H1 (cell line): ENCODE data around the gene TTC13. TPM values are rescaled to one million over a fixed set of nuclear protein-coding genes. Genes with fewer than 3 reads are reported as not detected.
"Not testable (repeated sequence)": the region's sequence is repeated elsewhere in the genome, so short reads cannot be mapped to it uniquely, and the experiment has no call there.

ENCODE experiments used
- CTCF ChIA-PET: fragments of 300-600 bp; sonication (Branson Sonifier 250); formaldehyde crosslinking; loops from one replicate; lab custom pipeline; 2021; ENCODE audit not compliant: partially characterized antibody; lab: Charles Lee
- POLR2A ChIA-PET: fragments of 300-600 bp; sonication (Branson Sonifier 250); formaldehyde crosslinking; loops from one replicate; lab custom pipeline; 2021; ENCODE audit warnings: inconsistent platforms; ENCODE audit not compliant: partially characterized antibody; lab: Charles Lee
- DNase-seq, 2 experiments: peaks; one replicate each; pipeline versions ENCODE4 v3.0.0 to v3.0.0-alpha.2; 2010 to 2022; ENCODE audit warnings: low spot score in 2 of 2, low read depth in 1 of 2, mixed read lengths in 1 of 2
- FAIRE-seq: peaks from 2 replicates; lab custom pipeline; 2011; peaks lifted over from hg19 to GRCh38; lab: Jason Lieb, UNC
- H2AFZ ChIP-seq: 2 replicates; pipeline ENCODE4 v1.8.1; 2012; ENCODE audit warnings: low read length, inconsistent platforms
- H2AK5ac ChIP-seq: 2 replicates; pipeline ENCODE4 v1.6.1; 2013; ENCODE audit warnings: low read depth, low read length
- H2BK120ac ChIP-seq: replicated peaks from 2 replicates; pipeline ENCODE3; 2013; ENCODE audit warnings: low read depth, low read length, inconsistent platforms
- H2BK12ac ChIP-seq: 2 replicates; pipeline ENCODE4 v1.6.1; 2013; ENCODE audit warnings: low read depth, low read length
- H2BK15ac ChIP-seq: 2 replicates; pipeline ENCODE4 v1.6.1; 2013; ENCODE audit warnings: low read length
- H2BK20ac ChIP-seq: 2 replicates; pipeline ENCODE4 v1.6.1; 2013; ENCODE audit warnings: low read length
- H2BK5ac ChIP-seq: 2 replicates; pipeline ENCODE4 v1.6.1; 2013; ENCODE audit warnings: low read depth, low read length
- H3K14ac ChIP-seq: 2 replicates; pipeline ENCODE4 v1.6.1; 2013; ENCODE audit warnings: inconsistent platforms; ENCODE audit not compliant: insufficient read length
- H3K18ac ChIP-seq: 2 replicates; pipeline ENCODE4 v1.6.1; 2013; ENCODE audit warnings: low read length; ENCODE audit errors: extremely low read depth
- H3K23ac ChIP-seq: 2 replicates; pipeline ENCODE4 v1.6.1; 2013; ENCODE audit warnings: inconsistent platforms; ENCODE audit not compliant: insufficient read length
- H3K23me2 ChIP-seq: 2 replicates; pipeline ENCODE4 v1.6.1; 2013; ENCODE audit warnings: low read depth, low read length
- H3K27ac ChIP-seq: 2 replicates; pipeline ENCODE4 v1.6.1; 2011; ENCODE audit warnings: low read depth, low read length, inconsistent platforms
- H3K27me3 ChIP-seq, 4 experiments: replicated peaks in 1 of 4; 1 replicate in 1 of 4; 2 replicates in 3 of 4; pipeline versions ENCODE4 v1.6.1 to v1.8.1; 2011 to 2013; ENCODE audit warnings: low read length in 3 of 4, mild to moderate bottlenecking in 3 of 4, inconsistent platforms in 2 of 4, mixed read lengths in 2 of 4, moderate library complexity in 1 of 4; ENCODE audit not compliant: control insufficient read depth in 3 of 4, insufficient read depth in 3 of 4; ENCODE audit errors: extremely low read depth in 1 of 4
- H3K36me3 ChIP-seq, 4 experiments: 2 replicates each; pipeline versions ENCODE4 v1.6.1 to v1.8.1; 2011 to 2013; ENCODE audit warnings: mild to moderate bottlenecking in 4 of 4, low read length in 3 of 4, moderate library complexity in 2 of 4, control low read depth in 1 of 4, inconsistent platforms in 1 of 4; ENCODE audit not compliant: insufficient read depth in 4 of 4, control insufficient read depth in 2 of 4
- H3K4ac ChIP-seq: replicated peaks from 2 replicates; pipeline ENCODE3; 2013; ENCODE audit warnings: low read length, low read depth, mixed read lengths, inconsistent platforms; ENCODE audit not compliant: insufficient read length
- H3K4me1 ChIP-seq, 4 experiments: replicated peaks in 1 of 4; 1 replicate in 1 of 4; 2 replicates in 3 of 4; pipeline versions ENCODE4 v1.6.1 to v1.8.1; 2011 to 2013; ENCODE audit warnings: low read length in 3 of 4, inconsistent platforms in 2 of 4, mixed read lengths in 1 of 4; ENCODE audit not compliant: insufficient read depth in 4 of 4, control insufficient read depth in 3 of 4
- H3K4me2 ChIP-seq, 2 experiments: 2 replicates each; pipeline versions ENCODE4 v1.6.1 to v1.8.1; 2011 to 2013; ENCODE audit warnings: low read depth in 2 of 2, low read length in 2 of 2, control low read depth in 1 of 2, inconsistent platforms in 1 of 2, mild to moderate bottlenecking in 1 of 2; ENCODE audit not compliant: insufficient read depth in 1 of 2
- H3K4me3 ChIP-seq, 4 experiments: fragments of 200-600, 300-600 bp in 1 of 4; sonication (generic), shearing (Covaris generic), sonication (Bioruptor Twin) in 1 of 4; 2 replicates each; pipeline versions ENCODE4 v1.5.1 to v1.8.1; 2011 to 2016; ENCODE audit warnings: low read length in 4 of 4, low read depth in 3 of 4, control low read depth in 2 of 4, inconsistent platforms in 2 of 4, mild to moderate bottlenecking in 2 of 4, mixed read lengths in 1 of 4, moderate library complexity in 1 of 4; ENCODE audit not compliant: insufficient read depth in 2 of 4; ENCODE audit errors: extremely low read depth in 1 of 4
- H3K56ac ChIP-seq: replicated peaks from 2 replicates; pipeline ENCODE3; 2013; ENCODE audit warnings: low read depth, mild to moderate bottlenecking, mixed read lengths, low read length, inconsistent platforms; ENCODE audit not compliant: insufficient read length
- H3K79me1 ChIP-seq: 2 replicates; pipeline ENCODE4 v1.6.1; 2013; ENCODE audit warnings: low read depth, low read length, control low read depth
- H3K79me2 ChIP-seq, 2 experiments: 2 replicates each; pipeline versions ENCODE4 v1.6.1 to v1.8.1; 2012 to 2013; ENCODE audit warnings: low read length in 2 of 2, mild to moderate bottlenecking in 2 of 2, inconsistent platforms in 1 of 2; ENCODE audit not compliant: insufficient read depth in 2 of 2, control insufficient read depth in 1 of 2
- H3K9ac ChIP-seq, 4 experiments: replicated peaks in 1 of 4; 1 replicate in 1 of 4; 2 replicates in 3 of 4; pipeline versions ENCODE4 v1.6.1 to v1.8.1; 2011 to 2013; ENCODE audit warnings: low read depth in 3 of 4, low read length in 3 of 4, control low read depth in 2 of 4, mild to moderate bottlenecking in 2 of 4, moderate library complexity in 2 of 4, inconsistent platforms in 1 of 4; ENCODE audit errors: extremely low read depth in 1 of 4
- H3K9me3 ChIP-seq, 2 experiments: 2 replicates each; pipeline versions ENCODE4 v1.6.1 to v1.8.1; 2012 to 2013; ENCODE audit warnings: mild to moderate bottlenecking in 2 of 2, moderate library complexity in 2 of 2, control low read depth in 1 of 2, inconsistent platforms in 1 of 2, low read depth in 1 of 2, low read length in 1 of 2, mixed read lengths in 1 of 2; ENCODE audit not compliant: insufficient read depth in 2 of 2
- H4K20me1 ChIP-seq, 2 experiments: replicated peaks in 1 of 2; 2 replicates each; pipeline versions ENCODE3 to v1.8.1; 2011 to 2013; ENCODE audit warnings: inconsistent platforms in 2 of 2, low read length in 2 of 2, mild to moderate bottlenecking in 1 of 2; ENCODE audit not compliant: insufficient read depth in 2 of 2, control insufficient read depth in 1 of 2
- H4K5ac ChIP-seq: 2 replicates; pipeline ENCODE4 v1.6.1; 2013; ENCODE audit warnings: low read length, low read depth, mixed read lengths, inconsistent platforms; ENCODE audit not compliant: insufficient read length
- H4K8ac ChIP-seq: 2 replicates; pipeline ENCODE4 v1.8.0; 2013; ENCODE audit warnings: mild to moderate bottlenecking, moderate library complexity, low read length, inconsistent platforms; ENCODE audit not compliant: insufficient read depth; ENCODE audit errors: extremely low read depth
- H4K91ac ChIP-seq: replicated peaks from 2 replicates; pipeline ENCODE3; 2013; ENCODE audit warnings: low read length, mixed read lengths, inconsistent platforms; ENCODE audit not compliant: insufficient read length
- CEBPB ChIP-seq: IDR thresholded peaks from 2 replicates; pipeline ENCODE4 v1.6.1; 2012; ENCODE audit warnings: low read depth, low read length
- NANOG ChIP-seq: IDR thresholded peaks from 2 replicates; pipeline ENCODE4 v1.6.1; 2011; ENCODE audit warnings: low read length, low read depth, mild to moderate bottlenecking, inconsistent platforms; ENCODE audit not compliant: insufficient read depth, poor library complexity, severe bottlenecking
- SP1 ChIP-seq: IDR thresholded peaks from 2 replicates; pipeline ENCODE4 v1.6.1; 2011; ENCODE audit warnings: low read depth, low read length
- WGBS, 2 experiments: shearing (Covaris generic) in 1 of 2; methylation state at CpG; one replicate each; pipeline versions ENCODE4 v1.1.6 to v1.1.7; 2013 to 2015; ENCODE audit warnings: low lambda C conversion rate in 2 of 2, mixed read lengths in 2 of 2, inconsistent platforms in 1 of 2, low coverage in 1 of 2, missing lambda C conversion rate in 1 of 2; ENCODE audit not compliant: insufficient replicate concordance in 2 of 2, insufficient coverage in 1 of 2, insufficient read length in 1 of 2; ENCODE audit errors: extremely low coverage in 1 of 2, missing lambda C conversion rate in 1 of 2; 5-methylcytosine and 5-hydroxymethylcytosine counted together
- polyA plus RNA-seq, 7 experiments: library from polyadenylated mRNA; depleted of rRNA in 3 of 7; stranded (reverse) in 5 of 7; unstranded in 2 of 7; fragments of >200 nt in 5 of 7; fragments of 200-250 nt in 2 of 7; gene quantifications; 1 replicate in 5 of 7; 2 replicates in 1 of 7; 4 replicates in 1 of 7; pipeline versions ENCODE4 v1.2.1 to v1.2.3, GENCODE V29; 2011 to 2013; ENCODE audit warnings: missing spikeins in 2 of 7, mixed read lengths in 2 of 7
- total RNA-seq: library from RNA; stranded (reverse); fragmentation: NEBNext Ultra II Directional; extraction: Animal tissue kit (Norgen Biotek cat#: 25700); gene quantifications from 2 replicates; pipeline ENCODE4 v1.2.1, GENCODE V29; 2021

The TTC13 gene
- total and polyA plus RNA-seq, 2 of the 8 experiments (the other 6 are each of a cell fraction or from before 2014, with no cell fraction given): 3.1 to 7.1 TPM

GRCh38 chr1:230984622-230985515 lies 6.2 kb upstream of the TTC13 start:
- H2BK5ac ChIP-seq, H3K4me1 ChIP-seq, H3K56ac ChIP-seq, POLR2A ChIA-PET, H3K23ac ChIP-seq, H3K18ac ChIP-seq, H2BK20ac ChIP-seq, H2AFZ ChIP-seq, H3K14ac ChIP-seq, H3K36me3 ChIP-seq, H3K9ac ChIP-seq, H3K79me2 ChIP-seq, H3K4ac ChIP-seq, H3K27ac ChIP-seq, H3K9me3 ChIP-seq, H3K23me2 ChIP-seq, H2BK12ac ChIP-seq, H2BK15ac ChIP-seq, H2AK5ac ChIP-seq, H4K5ac ChIP-seq, H2BK120ac ChIP-seq, H4K91ac ChIP-seq, H4K8ac ChIP-seq, H3K79me1 ChIP-seq: not testable (repeated sequence)
- Histone ChIP-seq H3K4me3 (peak overlapping the region in 1 of 4 experiments; percentile 4; a peak in 1 of 8 replicates), H3K27me3 (peaks cover 37 to 68% (median 60%) of the 10 kb centered on the region in 4 experiments), H4K20me1 (peaks cover 16 to 40% of the 10 kb centered on the region in 2 experiments), H3K4me2 (peak overlapping the region; percentile 35 to 60; a peak in 3 of 4 replicates)
- DNase-seq: peak in 1 of 2 experiments; percentile 41
- TF ChIP-seq CEBPB (peak; percentile 52; the same call in 1 of the 2 replicates), SP1 (peak; percentile 50), NANOG (peak; percentile 70)
- peak; percentile 65 for FAIRE-seq
- 39% methylated on average over 10 of the region's 10 CpGs; no CpG with 5 or more reads in 1 of the 2 experiments for WGBS, 2 experiments
- CTCF ChIA-PET: interaction anchor here (0.6 to 1.2 kb wide), 3 partner anchors 9 to 1483 kb away, joined by 3 to 5 read pairs (median 3); no protein-coding TSS in a partner anchor
